IMR-90 (cell line): ENCODE results near the gene LONP1. TPM values are rescaled to one million over a fixed set of nuclear protein-coding genes. Genes with fewer than 3 reads are reported as not detected.
A peak's percentile ranks its signal among the peaks of the same experiment; 100 is the strongest.

Experiments
- ATAC-seq: fragments of 200-7000 bp; cut with Tn5 transposase; 2 replicates; pipeline ENCODE4 v1.9.1; 2020; ENCODE audit warnings: low read depth, mild to moderate bottlenecking, moderate library complexity
- BruUV-seq: library from RNA; stranded (reverse); fragments of 400-500 nt; replicated peaks from 2 replicates; lab custom pipeline; 2021; lab: Mats Ljungman, UMichigan
- CTCF ChIA-PET: fragments of 300-600 bp; formaldehyde crosslinking; extraction: SDS; loops from one replicate; lab custom pipeline; 2021; ENCODE audit warnings: antibody characterized with exemption; lab: Yijun Ruan, JAX
- POLR2A ChIA-PET: fragments of 300-600 bp; sonication (Branson Sonifier 250); formaldehyde crosslinking; loops from one replicate; lab custom pipeline; 2022; ENCODE audit warnings: antibody characterized with exemption; ENCODE audit not compliant: unreplicated experiment; lab: Charles Lee
- DNase-seq: peaks from one replicate; pipeline ENCODE4 v3.0.0; 2013
- H2AFZ ChIP-seq: replicated peaks from 2 replicates; pipeline ENCODE3; 2013; ENCODE audit warnings: low read length, mild to moderate bottlenecking; ENCODE audit not compliant: poor library complexity
- H2AK5ac ChIP-seq: 2 replicates; pipeline ENCODE4 v1.6.1; 2013; ENCODE audit warnings: low read depth, low read length, inconsistent platforms
- H2AK9ac ChIP-seq: replicated peaks from 2 replicates; pipeline ENCODE3; 2013; ENCODE audit warnings: mild to moderate bottlenecking, low read depth, low read length, moderate library complexity; ENCODE audit not compliant: poor library complexity
- H2BK120ac ChIP-seq: 2 replicates; pipeline ENCODE4 v1.6.1; 2013; ENCODE audit warnings: low read depth, low read length, inconsistent platforms
- H2BK15ac ChIP-seq: 3 replicates; pipeline ENCODE4 v1.6.1; 2013; ENCODE audit warnings: low read depth, low read length, inconsistent platforms
- H2BK20ac ChIP-seq: 2 replicates; pipeline ENCODE4 v1.6.1; 2013; ENCODE audit warnings: low read depth, mild to moderate bottlenecking, inconsistent platforms, low read length, moderate library complexity
- H2BK5ac ChIP-seq: 2 replicates; pipeline ENCODE4 v1.6.1; 2013; ENCODE audit warnings: mild to moderate bottlenecking, low read depth, low read length, inconsistent platforms; ENCODE audit not compliant: poor library complexity, severe bottlenecking
- H3K14ac ChIP-seq: replicated peaks from 2 replicates; pipeline ENCODE4 v1.6.1; 2013; ENCODE audit warnings: low read depth, low read length, inconsistent platforms
- H3K18ac ChIP-seq: 2 replicates; pipeline ENCODE4 v1.6.1; 2013; ENCODE audit warnings: low read depth, low read length, control low read depth
- H3K23ac ChIP-seq: 2 replicates; pipeline ENCODE4 v1.6.1; 2013; ENCODE audit warnings: low read depth, low read length, inconsistent platforms
- H3K27ac ChIP-seq: 2 replicates; pipeline ENCODE4 v1.5.1; 2013; ENCODE audit warnings: mild to moderate bottlenecking, control low read depth, low read length; ENCODE audit not compliant: insufficient read depth
- H3K27me3 ChIP-seq: 2 replicates; pipeline ENCODE4 v1.6.1; 2013; ENCODE audit warnings: low read length; ENCODE audit not compliant: control insufficient read depth, insufficient read depth
- H3K36me3 ChIP-seq: 2 replicates; pipeline ENCODE4 v1.6.1; 2013; ENCODE audit warnings: low read length, mixed read lengths; ENCODE audit not compliant: control insufficient read depth, insufficient read depth
- H3K4ac ChIP-seq: 2 replicates; pipeline ENCODE4 v1.6.1; 2013; ENCODE audit warnings: low read depth, low read length, inconsistent platforms
- H3K4me1 ChIP-seq: 2 replicates; pipeline ENCODE4 v1.6.1; 2013; ENCODE audit warnings: low read length, mixed read lengths; ENCODE audit not compliant: control insufficient read depth, insufficient read depth
- H3K4me2 ChIP-seq: 2 replicates; pipeline ENCODE4 v1.6.1; 2013; ENCODE audit warnings: low read depth, mild to moderate bottlenecking, control low read depth, low read length, moderate library complexity
- H3K4me3 ChIP-seq: 2 replicates; pipeline ENCODE4 v1.5.1; 2013; ENCODE audit warnings: low read depth, mild to moderate bottlenecking, control low read depth, low read length, moderate library complexity; ENCODE audit not compliant: insufficient read depth
- H3K56ac ChIP-seq: 2 replicates; pipeline ENCODE4 v1.6.1; 2013; ENCODE audit warnings: low read length, inconsistent platforms; ENCODE audit not compliant: insufficient read depth; ENCODE audit errors: extremely low read depth
- H3K79me1 ChIP-seq, 2 experiments: 2 replicates each; pipeline ENCODE4 v1.6.1; 2013; ENCODE audit warnings: low read length in 2 of 2, inconsistent platforms in 1 of 2, low read depth in 1 of 2
- H3K9ac ChIP-seq: 2 replicates; pipeline ENCODE4 v1.6.1; 2013; ENCODE audit warnings: low read depth, low read length, control low read depth
- H3K9me1 ChIP-seq: 2 replicates; pipeline ENCODE4 v1.6.1; 2013; ENCODE audit warnings: low read length, inconsistent platforms; ENCODE audit not compliant: insufficient read depth
- H3K9me3 ChIP-seq: 2 replicates; pipeline ENCODE4 v1.6.1; 2013; ENCODE audit warnings: low read length; ENCODE audit not compliant: control insufficient read depth, insufficient read depth
- H4K20me1 ChIP-seq: 2 replicates; pipeline ENCODE4 v1.6.1; 2013; ENCODE audit warnings: low read length, inconsistent platforms; ENCODE audit not compliant: insufficient read depth
- H4K5ac ChIP-seq: 2 replicates; pipeline ENCODE4 v1.6.1; 2013; ENCODE audit warnings: mild to moderate bottlenecking, low read depth, low read length, control low read depth
- H4K8ac ChIP-seq, 2 experiments: 2 replicates each; pipeline ENCODE4 v1.6.1; 2013; ENCODE audit warnings: low read depth in 2 of 2, low read length in 2 of 2, control low read depth in 1 of 2, inconsistent platforms in 1 of 2
- H4K91ac ChIP-seq: 2 replicates; pipeline ENCODE4 v1.6.1; 2013; ENCODE audit warnings: low read depth, low read length, inconsistent platforms; ENCODE audit not compliant: insufficient read depth
- CEBPB ChIP-seq: IDR thresholded peaks from 2 replicates; pipeline ENCODE4 v1.6.1; 2012; ENCODE audit warnings: low read depth, low read length, improper control_type of control experiment
- MXI1 ChIP-seq: IDR thresholded peaks from 2 replicates; pipeline ENCODE4 v1.6.1; 2012; ENCODE audit warnings: low read depth, mild to moderate bottlenecking, low read length, moderate library complexity, borderline replicate concordance
- NFE2L2 ChIP-seq: fragments of 150-350 bp; IDR thresholded peaks from 2 replicates; pipeline ENCODE4 v1.6.1; 2016; ENCODE audit warnings: low read depth, mild to moderate bottlenecking, low read length
- WGBS, 2 experiments: methylation state at CpG; one replicate each; pipeline versions ENCODE4 v1.1.5 to v1.1.7; 2013; ENCODE audit warnings: missing lambda C conversion rate in 2 of 2; ENCODE audit not compliant: insufficient read length in 1 of 2; ENCODE audit errors: extremely low coverage in 2 of 2; 5-methylcytosine and 5-hydroxymethylcytosine counted together
- dilution Hi-C: fragments of 300-500 bp; cut with HindIII; formaldehyde crosslinking; loops from one replicate; pipeline ENCODE4 v1.14.3; 2018; ENCODE audit warnings: low sequenced_read_pairs; ENCODE audit not compliant: unreplicated experiment
- in situ Hi-C: fragments of 300-500 bp; cut with MboI; formaldehyde crosslinking; loops from 3 replicates; pipeline ENCODE4 v1.14.3; 2019; ENCODE audit warnings: low sequenced_read_pairs, inconsistent platforms, mixed read lengths
- intact Hi-C: fragments of 100-400 bp; cut with micrococcal nuclease; formaldehyde crosslinking; loops from 2 replicates; pipeline ENCODE4 v1.10.0; 2022
- polyA plus RNA-seq, 3 experiments: library from polyadenylated mRNA; depleted of rRNA; stranded (reverse); fragments of >200 nt; gene quantifications; 2 replicates each; pipeline ENCODE4 v1.2.3, GENCODE V29; 2012; ENCODE audit warnings: low replicate concordance in 1 of 3
- total RNA-seq: library from RNA; depleted of rRNA; stranded (reverse); fragments of >200 nt; gene quantifications from 2 replicates; pipeline ENCODE4 v1.2.3, GENCODE V29; 2012

The LONP1 gene
- total and polyA plus RNA-seq, 2 of the 4 experiments (the other 2 are of a cell fraction) = 64.2 to 93.2 TPM

- Histone ChIP-seq H2BK15ac (no peak overlapping the region), H2BK5ac (no peak overlapping the region), H3K56ac (no peak overlapping the region), H4K20me1 (peaks cover 79% of the 10 kb centered on the region), H3K79me1 (peaks cover 7 to 79% of the 10 kb centered on the region in 2 experiments; a peak in 3 of 4 replicates), H3K18ac (no peak overlapping the region), H3K9me3 (no peaks in the 10 kb centered on the region), H3K14ac (no peak overlapping the region), H2BK120ac (no peak overlapping the region), H4K91ac (no peak overlapping the region), H4K5ac (no peak overlapping the region), H2AK9ac (peak overlapping the region; percentile 58), H3K23ac (no peak overlapping the region), H3K36me3 (peaks cover 83% of the 10 kb centered on the region), H3K4me2 (no peak overlapping the region), H2BK20ac (no peak overlapping the region), H2AK5ac (no peak overlapping the region), H3K4me3 (no peak overlapping the region), H3K4me1 (peaks cover 2% of the 10 kb centered on the region; the same call in 1 of the 2 replicates), H2AFZ (no peak overlapping the region), H4K8ac (no peak overlapping the region), H3K9me1 (peaks cover 4% of the 10 kb centered on the region; the same call in 1 of the 2 replicates), H3K9ac (no peak overlapping the region), H3K27ac (no peak overlapping the region), H3K27me3 (no peaks in the 10 kb centered on the region), H3K4ac (no peak overlapping the region)
- no peak for DNase-seq
- in situ Hi-C loops (no loop called here), dilution Hi-C loops (no loop called here), intact Hi-C loops (no loop called here)
- no TSS peak for BruUV-seq
- ChIA-PET POLR2A (no interaction called here), CTCF (no interaction called here)
- 89% methylated on average over 8 of the region's 28 CpGs; no CpG with 5 or more reads in 1 of the 2 experiments for WGBS, 2 experiments
- no peak for ATAC-seq
- TF ChIP-seq NFE2L2 (no peak), MXI1 (no peak), CEBPB (no peak)
Measured at GRCh38 chr19:5695649-5696195, 24.2 kb downstream of the LONP1 start.
